22Rv1 (cell line): Measurements from ENCODE around the gene U2AF1L4.

Experiments
- CTCF ChIP-seq: fragments of 450-650 bp; IDR thresholded peaks from 2 replicates; pipeline ENCODE4 v1.5.1; 2017; ENCODE audit warnings: mild to moderate bottlenecking
- ZFX ChIP-seq: fragments of 450-650 bp; IDR thresholded peaks from 2 replicates; pipeline ENCODE4 v1.6.1; 2017; ENCODE audit warnings: antibody characterized with exemption, borderline replicate concordance

GRCh38 chr19:35755131-35755549 lies 9.9 kb upstream of the U2AF1L4 start:
- TF ChIP-seq CTCF: no peak
- TF ChIP-seq ZFX: no peak
